AG04449 (cell line): Measurements from ENCODE around the gene XIRP2.

ENCODE experiments used
- CTCF ChIA-PET: fragments of 350-600 bp; formaldehyde crosslinking; extraction: SDS; loops from one replicate; lab custom pipeline; 2021; ENCODE audit warnings: antibody characterized with exemption; lab: Yijun Ruan, JAX
- POLR2A ChIA-PET: fragments of 400-600, 350-600 bp; formaldehyde crosslinking; extraction: SDS; loops from one replicate; lab custom pipeline; 2020; ENCODE audit warnings: antibody characterized with exemption, inconsistent platforms; lab: Yijun Ruan, JAX
- DNase-seq: peaks from one replicate; pipeline ENCODE4 v3.0.0-alpha.2; 2010; ENCODE audit warnings: low read depth, low spot score
- H3K4me3 ChIP-seq: 2 replicates; pipeline ENCODE4 v1.5.1; 2011; ENCODE audit warnings: low read depth, mild to moderate bottlenecking, control low read depth, low read length
- TF ChIP-seq, protein P1 (sequence below): IDR thresholded peaks from one replicate; pipeline ENCODE4 v1.5.1; 2011; ENCODE audit warnings: mild to moderate bottlenecking, moderate library complexity, low read length, control low read depth, inconsistent platforms; ENCODE audit not compliant: insufficient read depth; ENCODE audit errors: missing control alignments

The XIRP2 gene

DNA sequence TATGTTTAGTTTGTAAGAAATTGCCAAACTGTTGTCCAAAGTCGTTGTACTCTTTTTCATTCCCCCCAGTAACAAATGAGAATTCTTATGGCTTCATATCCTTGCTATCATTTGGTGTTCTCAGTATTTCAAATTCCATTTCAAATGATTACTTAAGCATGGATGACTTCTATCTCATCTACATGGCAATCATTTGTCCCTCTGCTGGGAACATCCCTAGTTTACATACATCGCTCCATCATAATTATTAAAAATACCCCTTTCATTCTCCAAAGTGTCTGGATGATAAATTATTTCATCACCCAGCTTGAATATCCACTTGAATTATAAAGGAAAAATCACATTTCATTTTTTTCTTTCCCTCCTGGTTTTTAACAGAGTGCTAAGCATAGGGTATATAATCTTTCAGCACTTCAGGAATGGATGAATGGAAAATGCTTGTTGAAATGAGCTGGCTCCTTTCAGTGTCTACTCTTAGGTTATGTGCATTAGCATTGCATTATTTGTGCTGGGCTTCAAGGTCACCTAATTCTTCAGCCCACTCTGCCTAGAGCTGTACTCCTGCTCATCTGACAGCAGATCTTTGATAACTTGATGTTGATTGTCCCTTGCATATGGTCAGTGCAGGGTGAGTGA lies 33.1 kb downstream of the XIRP2 start:
- CTCF ChIA-PET = no interaction called here
- TF ChIP-seq, protein P1, sequence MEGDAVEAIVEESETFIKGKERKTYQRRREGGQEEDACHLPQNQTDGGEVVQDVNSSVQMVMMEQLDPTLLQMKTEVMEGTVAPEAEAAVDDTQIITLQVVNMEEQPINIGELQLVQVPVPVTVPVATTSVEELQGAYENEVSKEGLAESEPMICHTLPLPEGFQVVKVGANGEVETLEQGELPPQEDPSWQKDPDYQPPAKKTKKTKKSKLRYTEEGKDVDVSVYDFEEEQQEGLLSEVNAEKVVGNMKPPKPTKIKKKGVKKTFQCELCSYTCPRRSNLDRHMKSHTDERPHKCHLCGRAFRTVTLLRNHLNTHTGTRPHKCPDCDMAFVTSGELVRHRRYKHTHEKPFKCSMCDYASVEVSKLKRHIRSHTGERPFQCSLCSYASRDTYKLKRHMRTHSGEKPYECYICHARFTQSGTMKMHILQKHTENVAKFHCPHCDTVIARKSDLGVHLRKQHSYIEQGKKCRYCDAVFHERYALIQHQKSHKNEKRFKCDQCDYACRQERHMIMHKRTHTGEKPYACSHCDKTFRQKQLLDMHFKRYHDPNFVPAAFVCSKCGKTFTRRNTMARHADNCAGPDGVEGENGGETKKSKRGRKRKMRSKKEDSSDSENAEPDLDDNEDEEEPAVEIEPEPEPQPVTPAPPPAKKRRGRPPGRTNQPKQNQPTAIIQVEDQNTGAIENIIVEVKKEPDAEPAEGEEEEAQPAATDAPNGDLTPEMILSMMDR = no peak
- H3K4me3 ChIP-seq = no peak overlapping the region
- POLR2A ChIA-PET = no interaction called here
- no peak for DNase-seq

DNA sequence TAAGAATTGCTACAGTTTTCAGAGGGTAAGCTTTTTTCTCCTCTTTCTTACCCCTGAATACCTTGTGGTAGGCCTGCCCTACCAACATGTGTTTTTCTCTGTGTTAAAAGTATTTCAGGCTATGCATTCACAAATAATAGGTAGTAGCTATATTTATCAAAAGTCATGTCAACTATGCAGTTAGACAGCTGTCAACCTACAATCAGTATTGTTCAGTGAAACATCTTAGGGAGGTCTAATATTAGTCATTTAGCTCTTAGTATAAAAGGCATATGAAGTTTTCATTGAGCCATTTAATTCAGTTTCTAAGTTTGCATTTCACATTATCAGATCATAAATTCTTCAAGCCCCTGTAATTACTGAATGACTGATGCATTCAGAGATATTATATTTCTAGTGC lies 36.7 kb downstream of the XIRP2 start:
- TF ChIP-seq, protein P1 = no peak
- no peak overlapping the region for H3K4me3 ChIP-seq
- POLR2A ChIA-PET = no interaction called here
- CTCF ChIA-PET = no interaction called here
- no peak for DNase-seq

DNA sequence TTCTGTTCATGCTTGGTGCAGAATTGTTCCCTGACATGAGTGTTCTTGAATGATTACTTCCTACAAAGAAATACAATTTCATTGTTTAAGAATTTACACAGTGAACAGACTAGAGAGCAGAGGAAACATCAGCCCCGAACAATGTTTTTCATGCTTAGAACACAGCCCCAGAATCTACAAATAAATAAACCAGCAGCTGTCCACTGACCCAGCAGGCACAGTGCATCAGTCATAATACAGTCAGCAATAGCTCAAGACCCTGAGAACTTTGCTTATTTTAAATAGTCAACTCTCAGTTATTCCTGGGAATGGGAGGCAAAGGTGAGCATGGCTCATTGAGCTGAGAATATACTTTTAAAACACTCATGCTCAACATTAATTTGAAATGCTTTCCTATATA lies 38.4 kb downstream of the XIRP2 start:
- ChIA-PET POLR2A (no interaction called here), CTCF (no interaction called here)
- no peak for DNase-seq
- H3K4me3 ChIP-seq = no peak overlapping the region
- TF ChIP-seq, protein P1 = no peak

DNA sequence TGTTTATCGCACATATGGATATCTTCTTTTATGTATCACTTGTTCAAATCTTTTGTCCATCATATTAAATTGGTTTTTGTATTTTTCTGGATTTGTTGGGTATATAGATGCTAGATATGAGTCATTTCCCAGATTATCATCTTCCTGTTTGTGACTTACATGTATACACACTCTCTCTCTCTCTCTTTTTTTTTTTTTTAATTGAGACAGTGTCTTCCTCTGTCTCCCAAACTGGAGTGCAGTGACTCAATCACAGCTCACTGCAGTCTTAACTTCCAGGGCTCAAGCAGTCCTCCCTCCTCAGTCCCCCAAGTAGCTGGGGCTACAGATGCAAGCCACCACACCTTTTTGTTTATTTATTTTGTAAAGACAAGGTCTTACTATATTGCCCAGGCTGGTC lies 43.8 kb downstream of the XIRP2 start:
- POLR2A ChIA-PET = no interaction called here

DNA sequence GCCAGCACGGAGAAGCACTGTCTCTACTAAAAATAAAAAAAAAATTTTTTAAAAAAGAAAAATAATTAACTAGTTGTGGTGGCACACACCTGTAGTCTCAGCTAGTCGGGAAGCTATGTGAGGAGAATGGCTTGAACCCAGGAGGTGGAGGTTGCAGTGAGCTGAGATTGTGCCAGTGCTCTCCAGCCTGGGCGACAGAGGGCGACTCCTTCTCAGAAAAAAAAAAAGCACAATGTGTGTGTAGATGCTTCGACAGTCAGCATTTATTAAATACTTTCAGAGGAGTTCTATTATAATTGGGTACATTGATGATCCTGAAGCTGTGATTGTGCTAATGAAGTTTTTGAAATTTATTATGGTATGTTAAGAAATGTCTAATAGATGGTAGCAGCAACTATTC lies 46.5 kb downstream of the XIRP2 start:
- ChIA-PET CTCF (no interaction called here), POLR2A (no interaction called here)
- TF ChIP-seq, protein P1 = no peak
- DNase-seq = no peak
- H3K4me3 ChIP-seq = no peak overlapping the region

More for the DNA sequence above, 43.8 kb downstream of the XIRP2 start:
- TF ChIP-seq, protein P1 = no peak
- no peak for DNase-seq
- CTCF ChIA-PET = no interaction called here
- H3K4me3 ChIP-seq = no peak overlapping the region

DNA sequence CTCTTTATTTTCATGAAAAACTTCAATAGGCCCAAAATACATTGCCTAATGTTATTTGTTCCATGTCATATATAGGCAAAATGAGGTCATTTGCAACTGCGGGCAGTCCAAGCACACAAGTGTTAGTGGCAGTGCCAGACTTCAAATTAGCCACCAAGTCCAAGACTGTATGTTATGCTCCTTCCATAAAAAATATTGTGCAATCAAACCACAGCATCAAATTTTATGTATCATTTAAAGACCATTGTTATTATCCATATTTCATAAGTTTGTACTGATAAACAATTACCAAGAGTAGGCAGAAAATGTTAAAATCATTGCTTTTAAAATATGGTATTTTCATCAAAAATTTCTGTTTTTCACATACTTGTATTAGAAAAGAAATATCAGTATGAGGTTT lies 54.1 kb downstream of the XIRP2 start:
- POLR2A ChIA-PET = no interaction called here

More for the DNA sequence above, 54.1 kb downstream of the XIRP2 start:
- CTCF ChIA-PET = no interaction called here
- DNase-seq = no peak
- no peak overlapping the region for H3K4me3 ChIP-seq
- TF ChIP-seq, protein P1 = no peak
